ENCODE data around the gene MAPK8. TPM values are rescaled to one million over a fixed set of nuclear protein-coding genes. Genes with fewer than 3 reads are reported as not detected.
"Not testable (repeated sequence)": the region's sequence is repeated elsewhere in the genome, so short reads cannot be mapped to it uniquely, and the experiment has no call there.

Gene MAPK8
- total RNA-seq, 1 experiment from 2014 or later = 52.9 TPM

GRCh38 chr10:48340734-48341133 lies 34.3 kb downstream of the MAPK8 start:
- no peak for DNase-seq (ENCODE audit: unreplicated experiment)
- H3K4me1 Mint-ChIP-seq (ENCODE audit: insufficient read depth, unreplicated experiment) = peaks cover 10% of the 10 kb centered on the region
- no peak overlapping the region for H3K27ac Mint-ChIP-seq (ENCODE audit: low read depth, unreplicated experiment)
- H3K27me3 Mint-ChIP-seq (ENCODE audit: insufficient read depth, unreplicated experiment) = no peaks in the 10 kb centered on the region
- no peak for TF ChIP-seq CTCF (IDR thresholded peaks at IDR 0.05; ENCODE audit: unreplicated experiment)
- H3K9me3 Mint-ChIP-seq (ENCODE audit: unreplicated experiment) = peaks cover 7% of the 10 kb centered on the region
- intact Hi-C loops (cut with micrococcal nuclease) = no loop called here
- POLR2A ChIA-PET = no interaction called here
- no peak overlapping the region for H3K4me3 Mint-ChIP-seq (ENCODE audit: unreplicated experiment)
- no TSS peak for BruUV-seq (replicated peaks)
- peaks cover 6% of the 10 kb centered on the region for H3K36me3 Mint-ChIP-seq (ENCODE audit: insufficient read depth, unreplicated experiment)
- CTCF ChIA-PET = no interaction called here

- CTCF ChIA-PET = interaction anchor here (0.6 to 1.2 kb wide), 2 partner anchors 16 to 313 kb away, joined by 3 read pairs; no protein-coding TSS in a partner anchor
- Mint-ChIP-seq H3K27ac (ENCODE audit: low read depth, unreplicated experiment) (no peak overlapping the region), H3K9me3 (ENCODE audit: unreplicated experiment) (peaks cover 7% of the 10 kb centered on the region), H3K36me3 (ENCODE audit: insufficient read depth, unreplicated experiment) (peaks cover 6% of the 10 kb centered on the region), H3K27me3 (ENCODE audit: insufficient read depth, unreplicated experiment) (no peaks in the 10 kb centered on the region), H3K4me1 (ENCODE audit: insufficient read depth, unreplicated experiment) (peaks cover 10% of the 10 kb centered on the region), H3K4me3 (ENCODE audit: unreplicated experiment) (no peak overlapping the region)
- no TSS peak for BruUV-seq (replicated peaks)
- intact Hi-C loops (cut with micrococcal nuclease) = no loop called here
- POLR2A ChIA-PET = interaction anchor here (0.6 to 1.6 kb wide), 2 partner anchors 10 to 164 kb away, joined by 3 read pairs; no protein-coding TSS in a partner anchor
- no peak for TF ChIP-seq CTCF (IDR thresholded peaks at IDR 0.05; ENCODE audit: unreplicated experiment)
- no peak for DNase-seq (ENCODE audit: unreplicated experiment)
Observed at GRCh38 chr10:48343106-48343505, 36.6 kb downstream of the MAPK8 start.

GRCh38 chr10:48343921-48344598 lies 37.6 kb downstream of the MAPK8 start:
- Mint-ChIP-seq H3K27ac (ENCODE audit: low read depth, unreplicated experiment) (no peak overlapping the region), H3K27me3 (ENCODE audit: insufficient read depth, unreplicated experiment) (no peaks in the 10 kb centered on the region), H3K4me1 (ENCODE audit: insufficient read depth, unreplicated experiment) (peaks cover 10% of the 10 kb centered on the region), H3K36me3 (ENCODE audit: insufficient read depth, unreplicated experiment) (peaks cover 6% of the 10 kb centered on the region), H3K9me3 (ENCODE audit: unreplicated experiment) (peaks cover 11% of the 10 kb centered on the region), H3K4me3 (ENCODE audit: unreplicated experiment) (no peak overlapping the region)
- TF ChIP-seq CTCF (IDR thresholded peaks at IDR 0.05; ENCODE audit: unreplicated experiment) = no peak
- no TSS peak for BruUV-seq (replicated peaks)
- no peak for DNase-seq (ENCODE audit: unreplicated experiment)
- POLR2A ChIA-PET = interaction anchor here (0.6 to 1.6 kb wide), 2 partner anchors 10 to 91 kb away, joined by 3 read pairs; no protein-coding TSS in a partner anchor
- intact Hi-C loops (cut with micrococcal nuclease) = no loop called here
- CTCF ChIA-PET = interaction anchor here (0.6 to 1.2 kb wide), 5 partner anchors 11 to 312 kb away, joined by 3 read pairs; no protein-coding TSS in a partner anchor

- CTCF ChIA-PET = interaction anchor here (1.4 to 1.5 kb wide), 2 partner anchors 37 to 310 kb away, joined by 5 read pairs; no protein-coding TSS in a partner anchor
- peaks cover 10% of the 10 kb centered on the region for H3K4me1 Mint-ChIP-seq (ENCODE audit: insufficient read depth, unreplicated experiment)
- POLR2A ChIA-PET = not testable (repeated sequence)
Observed at GRCh38 chr10:48346248-48346647, 39.8 kb downstream of the MAPK8 start.

GRCh38 chr10:48347539-48347938 lies 41.1 kb downstream of the MAPK8 start:
- BruUV-seq (replicated peaks); POLR2A ChIA-PET; intact Hi-C loops (cut with micrococcal nuclease); H3K4me1 Mint-ChIP-seq (ENCODE audit: insufficient read depth, unreplicated experiment); H3K4me3 Mint-ChIP-seq (ENCODE audit: unreplicated experiment); H3K36me3 Mint-ChIP-seq (ENCODE audit: insufficient read depth, unreplicated experiment); DNase-seq (ENCODE audit: unreplicated experiment); H3K27ac Mint-ChIP-seq (ENCODE audit: low read depth, unreplicated experiment); H3K27me3 Mint-ChIP-seq (ENCODE audit: insufficient read depth, unreplicated experiment): not testable (repeated sequence)
- CTCF ChIA-PET = interaction anchor here (1.4 kb wide), 1 partner anchor 38 kb away, joined by 5 read pairs; no protein-coding TSS in a partner anchor
- H3K9me3 Mint-ChIP-seq (ENCODE audit: unreplicated experiment) = peaks cover 20% of the 10 kb centered on the region

More at GRCh38 chr10:48346248-48346647, 39.8 kb downstream of the MAPK8 start:
- intact Hi-C loops (cut with micrococcal nuclease); DNase-seq (ENCODE audit: unreplicated experiment); BruUV-seq (replicated peaks); H3K27me3 Mint-ChIP-seq (ENCODE audit: insufficient read depth, unreplicated experiment); H3K4me3 Mint-ChIP-seq (ENCODE audit: unreplicated experiment); H3K27ac Mint-ChIP-seq (ENCODE audit: low read depth, unreplicated experiment); H3K36me3 Mint-ChIP-seq (ENCODE audit: insufficient read depth, unreplicated experiment): not testable (repeated sequence)
- TF ChIP-seq CTCF (IDR thresholded peaks at IDR 0.05; ENCODE audit: unreplicated experiment) = peak; percentile 14
- H3K9me3 Mint-ChIP-seq (ENCODE audit: unreplicated experiment) = peaks cover 23% of the 10 kb centered on the region

GRCh38 chr10:48347943-48348342 lies 41.5 kb downstream of the MAPK8 start:
- POLR2A ChIA-PET; H3K4me3 Mint-ChIP-seq (ENCODE audit: unreplicated experiment); H3K36me3 Mint-ChIP-seq (ENCODE audit: insufficient read depth, unreplicated experiment); H3K27me3 Mint-ChIP-seq (ENCODE audit: insufficient read depth, unreplicated experiment); H3K27ac Mint-ChIP-seq (ENCODE audit: low read depth, unreplicated experiment); BruUV-seq (replicated peaks); DNase-seq (ENCODE audit: unreplicated experiment); CTCF ChIA-PET; intact Hi-C loops (cut with micrococcal nuclease); H3K4me1 Mint-ChIP-seq (ENCODE audit: insufficient read depth, unreplicated experiment): not testable (repeated sequence)
- peaks cover 16% of the 10 kb centered on the region for H3K9me3 Mint-ChIP-seq (ENCODE audit: unreplicated experiment)

Data from MCF 10A (cell line).